Retinal pigment epithelial cell (primary cell): Measurements from ENCODE around the gene SUPT7L.
"Not testable (repeated sequence)": the region's sequence is repeated elsewhere in the genome, so short reads cannot be mapped to it uniquely, and the experiment has no call there.

Experiments
- DNase-seq: peaks from one replicate; pipeline ENCODE4 v3.0.0-alpha.2; 2010; ENCODE audit warnings: low read depth
- H3K4me3 ChIP-seq: 2 replicates; pipeline ENCODE4 v1.5.1; 2011; ENCODE audit warnings: mild to moderate bottlenecking, low read length, control low read depth, moderate library complexity
- TF ChIP-seq, protein P1 (sequence below): conservative IDR thresholded peaks from 2 replicates; pipeline ENCODE4 v1.5.1; 2011; ENCODE audit warnings: low read depth, low read length, control low read depth, inconsistent platforms

SUPT7L gene

GRCh38 chr2:27685577-27685976, 22.2 kb upstream of the SUPT7L start:
- TF ChIP-seq, protein P1, sequence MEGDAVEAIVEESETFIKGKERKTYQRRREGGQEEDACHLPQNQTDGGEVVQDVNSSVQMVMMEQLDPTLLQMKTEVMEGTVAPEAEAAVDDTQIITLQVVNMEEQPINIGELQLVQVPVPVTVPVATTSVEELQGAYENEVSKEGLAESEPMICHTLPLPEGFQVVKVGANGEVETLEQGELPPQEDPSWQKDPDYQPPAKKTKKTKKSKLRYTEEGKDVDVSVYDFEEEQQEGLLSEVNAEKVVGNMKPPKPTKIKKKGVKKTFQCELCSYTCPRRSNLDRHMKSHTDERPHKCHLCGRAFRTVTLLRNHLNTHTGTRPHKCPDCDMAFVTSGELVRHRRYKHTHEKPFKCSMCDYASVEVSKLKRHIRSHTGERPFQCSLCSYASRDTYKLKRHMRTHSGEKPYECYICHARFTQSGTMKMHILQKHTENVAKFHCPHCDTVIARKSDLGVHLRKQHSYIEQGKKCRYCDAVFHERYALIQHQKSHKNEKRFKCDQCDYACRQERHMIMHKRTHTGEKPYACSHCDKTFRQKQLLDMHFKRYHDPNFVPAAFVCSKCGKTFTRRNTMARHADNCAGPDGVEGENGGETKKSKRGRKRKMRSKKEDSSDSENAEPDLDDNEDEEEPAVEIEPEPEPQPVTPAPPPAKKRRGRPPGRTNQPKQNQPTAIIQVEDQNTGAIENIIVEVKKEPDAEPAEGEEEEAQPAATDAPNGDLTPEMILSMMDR = no peak
- no peak for DNase-seq
- H3K4me3 ChIP-seq = no peak overlapping the region

- not testable (repeated sequence) for H3K4me3 ChIP-seq, DNase-seq
Observed at GRCh38 chr2:27685006-27685405, 21.6 kb upstream of the SUPT7L start.

DNA sequence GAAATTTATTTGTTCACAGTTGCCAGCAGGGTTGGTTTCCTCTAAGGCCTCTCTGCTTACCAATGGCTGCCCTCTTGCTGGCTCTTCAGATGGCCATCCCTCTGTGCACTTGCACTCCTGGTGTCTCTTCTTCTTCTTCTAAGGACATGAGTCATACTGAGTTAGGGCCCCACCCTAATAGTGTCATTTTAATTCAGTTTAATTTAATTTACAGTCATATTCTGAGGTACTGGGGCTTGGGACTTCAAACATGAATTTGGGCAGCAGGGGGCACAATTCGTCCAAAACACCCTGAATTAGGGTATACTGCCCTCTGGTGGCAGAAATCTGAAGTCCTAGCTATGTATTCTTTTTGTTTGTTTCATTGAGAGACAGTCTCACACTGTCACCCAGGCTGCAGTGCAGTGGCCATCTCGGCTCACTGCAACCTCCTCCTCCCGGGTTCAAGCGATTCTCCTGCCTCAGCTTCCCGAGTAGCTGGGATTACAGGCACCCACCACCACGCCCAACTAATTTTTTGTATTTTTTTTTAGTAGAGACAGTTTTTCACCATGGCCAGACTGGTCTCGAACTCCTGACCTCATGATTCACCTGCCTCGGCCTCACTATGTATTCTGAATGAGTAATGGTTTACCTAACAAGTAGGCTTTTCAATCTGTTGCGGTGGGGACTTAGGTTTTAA, 20.1 kb upstream of the SUPT7L start:
- no peak overlapping the region for H3K4me3 ChIP-seq
- DNase-seq = peak; percentile 61
- TF ChIP-seq, protein P1 = peak; percentile 89

- peak; percentile 74 for DNase-seq
- not testable (repeated sequence) for H3K4me3 ChIP-seq
Observed at GRCh38 chr2:27682334-27682771, 18.9 kb upstream of the SUPT7L start.

DNA sequence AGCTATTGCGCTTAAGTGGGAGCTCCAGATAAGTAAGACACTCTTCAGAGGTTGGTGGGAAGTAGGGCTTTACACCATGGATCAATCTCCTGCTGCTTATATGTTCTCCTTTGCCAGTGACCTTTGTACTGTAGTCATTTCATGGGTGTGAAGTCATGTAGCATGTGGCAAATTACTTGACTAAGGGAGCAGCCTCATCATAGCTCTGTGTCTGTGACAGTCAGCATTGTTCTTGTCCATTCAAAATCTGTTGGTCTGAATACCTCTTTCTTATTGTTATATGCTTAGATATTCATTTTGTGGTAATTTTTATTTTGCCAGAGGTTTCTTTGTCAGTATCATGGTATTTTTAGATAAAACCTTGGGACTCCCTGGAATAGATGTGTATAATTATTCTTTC, 18.4 kb upstream of the SUPT7L start:
- TF ChIP-seq, protein P1 = no peak
- no peak overlapping the region for H3K4me3 ChIP-seq
- peak; percentile 32 for DNase-seq

- H3K4me3 ChIP-seq = no peak overlapping the region
- DNase-seq = no peak
- TF ChIP-seq, protein P1 = no peak
Observed at GRCh38 chr2:27680571-27680970, 17.2 kb upstream of the SUPT7L start.

DNA sequence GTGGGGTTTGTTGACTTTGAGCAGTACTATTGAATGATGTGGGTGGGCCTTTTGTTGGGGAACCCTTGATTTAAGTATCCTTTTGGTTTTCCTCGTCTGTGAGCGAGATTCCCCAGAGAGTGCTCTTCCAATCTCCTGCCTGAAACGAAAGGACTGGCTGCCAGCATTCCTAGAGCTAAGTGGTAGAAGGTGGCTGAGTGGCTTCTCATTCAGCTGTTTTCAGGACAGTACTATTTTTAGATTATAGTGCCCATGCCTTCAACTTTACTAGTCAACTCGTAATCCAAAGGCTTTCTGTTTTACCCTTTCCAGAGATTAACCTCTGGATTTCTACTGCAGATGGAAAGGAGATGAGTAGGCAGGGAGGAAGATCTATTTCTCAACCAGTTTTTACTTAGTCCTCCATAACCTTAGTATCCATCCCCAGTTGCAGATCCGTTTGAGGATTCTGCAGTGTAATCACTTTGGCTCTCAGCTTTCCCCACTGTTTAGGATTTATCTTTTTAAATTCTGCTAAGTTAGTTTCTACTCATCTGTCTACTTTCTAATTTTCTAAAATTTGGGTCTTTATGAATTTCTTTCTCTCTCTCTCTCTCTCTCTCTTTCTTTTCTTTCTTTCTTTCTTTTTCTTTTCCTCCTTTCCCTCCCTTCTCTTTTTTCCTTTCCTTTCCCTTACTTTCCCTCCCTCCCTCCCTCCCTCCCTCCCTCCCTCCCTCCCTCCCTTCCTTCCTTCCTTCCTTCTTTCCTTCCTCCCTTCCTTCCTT, 9.5 kb upstream of the SUPT7L start:
- DNase-seq = no peak
- no peak overlapping the region for H3K4me3 ChIP-seq
- TF ChIP-seq, protein P1 = no peak

DNA sequence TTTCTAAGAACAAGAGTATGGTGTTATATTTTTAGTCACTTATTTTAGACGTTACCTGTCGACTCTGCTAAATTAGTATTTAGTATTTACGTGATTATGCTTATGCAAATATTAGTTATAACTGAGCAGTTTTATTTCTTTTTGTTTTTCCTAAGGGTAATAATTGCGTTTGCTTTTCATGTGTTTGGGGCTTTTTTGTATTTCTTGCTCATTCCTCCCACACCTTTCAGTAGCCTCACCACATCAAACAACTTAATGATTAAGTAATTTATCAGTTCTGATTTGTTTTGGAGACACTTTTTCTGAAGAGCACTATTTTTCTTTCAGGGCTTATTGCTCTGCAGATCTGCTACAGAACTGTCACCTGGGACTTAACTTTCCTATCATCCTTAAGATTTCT, 7.8 kb upstream of the SUPT7L start:
- H3K4me3 ChIP-seq = no peak overlapping the region
- no peak for DNase-seq
- TF ChIP-seq, protein P1 = no peak
